C4-2B (cell line): ENCODE results near the gene JAG2.
"Not testable (repeated sequence)": the region's sequence is repeated elsewhere in the genome, so short reads cannot be mapped to it uniquely, and the experiment has no call there.

ENCODE experiments used
- CTCF ChIP-seq: fragments of 450-650 bp; conservative IDR thresholded peaks from 2 replicates; pipeline ENCODE4 v1.5.1; 2017; ENCODE audit warnings: mild to moderate bottlenecking
- ZFX ChIP-seq: fragments of 450-650 bp; IDR thresholded peaks from 2 replicates; pipeline ENCODE4 v1.6.1; 2017

GRCh38 chr14:105109243-105109642 is 59.3 kb downstream of the JAG2 start:
- TF ChIP-seq CTCF, ZFX: not testable (repeated sequence)
